OCI-M2 (cell line): Measurements from ENCODE around the gene NHLH2.

Experiments
- DNase-seq: peaks from one replicate; lab custom pipeline; 2025; ENCODE audit not compliant: unreplicated experiment; lab: John Stamatoyannopoulos, UW

The NHLH2 gene

GRCh38 chr1:115805597-115805996 is 35.3 kb downstream of the NHLH2 start:
- DNase-seq: no peak

GRCh38 chr1:115802416-115802815 is 38.5 kb downstream of the NHLH2 start:
- DNase-seq: no peak

GRCh38 chr1:115797486-115797885 is 43.4 kb downstream of the NHLH2 start:
- no peak for DNase-seq

GRCh38 chr1:115796897-115797296 is 44.0 kb downstream of the NHLH2 start:
- DNase-seq: no peak

GRCh38 chr1:115796036-115796435 is 44.9 kb downstream of the NHLH2 start:
- DNase-seq: no peak

- no peak for DNase-seq
Observed at GRCh38 chr1:115794976-115795639, 45.8 kb downstream of the NHLH2 start.

- no peak for DNase-seq
Observed at GRCh38 chr1:115793162-115793561, 47.8 kb downstream of the NHLH2 start.

GRCh38 chr1:115791816-115792215 is 49.1 kb downstream of the NHLH2 start:
- no peak for DNase-seq

GRCh38 chr1:115790846-115791245 is 50.1 kb downstream of the NHLH2 start:
- no peak for DNase-seq

GRCh38 chr1:115790356-115790755 is 50.6 kb downstream of the NHLH2 start:
- DNase-seq: no peak
